K562 (cell line): ENCODE data around the gene RUFY2. TPM values are rescaled to one million over a fixed set of nuclear protein-coding genes. Genes with fewer than 3 reads are reported as not detected.
A peak's percentile ranks its signal among the peaks of the same experiment; 100 is the strongest.

Experiments
- ATAC-seq: fragments of 200-7000 bp; cut with Tn5 transposase; 3 replicates; pipeline ENCODE4 v1.9.1; 2020; ENCODE audit warnings: moderate library complexity
- BruUV-seq: library from RNA; stranded (reverse); fragments of 400-500 nt; replicated peaks from 2 replicates; lab custom pipeline; 2021; lab: Mats Ljungman, UMichigan
- CTCF ChIA-PET: fragments of 300-600 bp; formaldehyde crosslinking; extraction: SDS; loops from one replicate; lab custom pipeline; 2021; ENCODE audit warnings: low intra/inter-chr PET ratio; lab: Yijun Ruan, JAX
- POLR2A ChIA-PET: fragments of 300-600, 350-650 bp; sonication (Branson Sonifier 250); formaldehyde crosslinking; extraction: SDS; loops from one replicate; lab custom pipeline; 2021; ENCODE audit warnings: antibody characterized with exemption, inconsistent platforms; lab: Yijun Ruan, JAX
- DNase-seq, 4 experiments: peaks; one replicate each; pipeline versions ENCODE4 v3.0.0 to v3.0.0-alpha.2; 2011 to 2018; ENCODE audit warnings: low spot score in 3 of 4, mixed read lengths in 3 of 4; ENCODE audit errors: extremely low read depth in 1 of 4
- FAIRE-seq: peaks from 2 replicates; lab custom pipeline; 2011; peaks lifted over from hg19 to GRCh38; lab: Jason Lieb, UNC
- H2AFZ ChIP-seq: 2 replicates; pipeline ENCODE4 v1.6.0; 2011; ENCODE audit warnings: low read depth, low read length, control low read depth, inconsistent platforms
- H3K27ac ChIP-seq: fragments of 200-600 bp; 3 replicates; pipeline ENCODE4 v1.8.0; 2011; ENCODE audit warnings: low read depth, mild to moderate bottlenecking, control low read depth, inconsistent platforms, low read length, moderate library complexity, mixed read lengths; ENCODE audit errors: extremely low read depth
- H3K27me3 ChIP-seq, 2 experiments: fragments of 300-600 bp in 1 of 2; 2 replicates in 1 of 2; 3 replicates in 1 of 2; pipeline versions ENCODE4 v1.6.0 to v1.8.0; 2011; ENCODE audit warnings: inconsistent platforms in 2 of 2, low read length in 2 of 2, mild to moderate bottlenecking in 1 of 2, mixed read lengths in 1 of 2, moderate library complexity in 1 of 2; ENCODE audit not compliant: control insufficient read depth in 2 of 2, insufficient read depth in 2 of 2
- H3K36me3 ChIP-seq: fragments of 300-600 bp; 3 replicates; pipeline ENCODE4 v1.8.0; 2011; ENCODE audit warnings: mild to moderate bottlenecking, low read length, inconsistent platforms; ENCODE audit not compliant: control insufficient read depth, insufficient read depth
- H3K4me1 ChIP-seq, 2 experiments: fragments of 200-600 bp in 1 of 2; replicated peaks in 1 of 2; 2 replicates in 1 of 2; 3 replicates in 1 of 2; pipeline versions ENCODE4 v1.5.1 to v1.8.0; 2011; ENCODE audit warnings: inconsistent platforms in 2 of 2, low read length in 2 of 2, mild to moderate bottlenecking in 1 of 2, mixed read lengths in 1 of 2, moderate library complexity in 1 of 2; ENCODE audit not compliant: control insufficient read depth in 2 of 2, insufficient read depth in 2 of 2
- H3K4me2 ChIP-seq: 2 replicates; pipeline ENCODE4 v1.6.1; 2011; ENCODE audit warnings: low read length, control low read depth, inconsistent platforms, mixed read lengths; ENCODE audit not compliant: insufficient read depth
- H3K4me3 ChIP-seq: fragments of 200-600 bp; sonication (generic), shearing (Covaris generic); 2 replicates; pipeline ENCODE4 v1.5.1; 2016; ENCODE audit warnings: control low read depth, inconsistent platforms
- H3K79me2 ChIP-seq: fragments of 200-600 bp; 3 replicates; pipeline ENCODE4 v1.8.0; 2011; ENCODE audit warnings: low read length, inconsistent platforms; ENCODE audit not compliant: control insufficient read depth, insufficient read depth
- H3K9ac ChIP-seq, 2 experiments: 2 replicates each; pipeline versions ENCODE4 v1.6.0 to v1.6.1; 2011; ENCODE audit warnings: low read depth in 2 of 2, low read length in 2 of 2, control low read depth in 1 of 2, inconsistent platforms in 1 of 2, mild to moderate bottlenecking in 1 of 2, mixed read lengths in 1 of 2; ENCODE audit not compliant: insufficient read depth in 1 of 2
- H3K9me1 ChIP-seq: one replicate; pipeline ENCODE4 v1.6.0; 2011; ENCODE audit warnings: inconsistent platforms, mild to moderate bottlenecking, low read length, moderate library complexity; ENCODE audit not compliant: control insufficient read depth, insufficient read depth
- H3K9me3 ChIP-seq: replicated peaks from 2 replicates; pipeline ENCODE4 v1.5.1; 2011; ENCODE audit warnings: low read depth, low read length, inconsistent platforms; ENCODE audit not compliant: control insufficient read depth, insufficient read depth
- H4K20me1 ChIP-seq: replicated peaks from 2 replicates; pipeline ENCODE4 v1.6.1; 2011; ENCODE audit warnings: low read length, inconsistent platforms, mixed read lengths; ENCODE audit not compliant: control insufficient read depth, insufficient read depth
- MCM5 ChIP-seq: fragments of 450-650 bp; IDR thresholded peaks from 2 replicates; pipeline ENCODE4 v1.6.1; 2016; ENCODE audit warnings: low read depth
- POLR2AphosphoS2 ChIP-seq: IDR thresholded peaks from 2 replicates; pipeline ENCODE4 v1.6.1; 2012; ENCODE audit warnings: low read length, improper control_type of control experiment
- POLR2AphosphoS5 ChIP-seq: IDR thresholded peaks from 2 replicates; pipeline ENCODE4 v1.6.1; 2011; ENCODE audit warnings: mild to moderate bottlenecking, low read depth, low read length, moderate library complexity; ENCODE audit not compliant: control insufficient read depth, insufficient read depth
- POLR2G ChIP-seq: fragments of 200-400 bp; formaldehyde crosslinking; IDR thresholded peaks from 2 replicates; pipeline ENCODE4 v1.6.1; 2017; ENCODE audit warnings: low read depth, mild to moderate bottlenecking, antibody characterized with exemption, low read length, moderate library complexity
- RBM14 ChIP-seq: fragments of 200-400 bp; formaldehyde crosslinking; IDR thresholded peaks from 2 replicates; pipeline ENCODE4 v1.6.1; 2018; ENCODE audit warnings: low read depth, mild to moderate bottlenecking, low read length, moderate library complexity, borderline replicate concordance; ENCODE audit not compliant: insufficient read depth
- SMARCA4 ChIP-seq: fragments of 450-650 bp; IDR thresholded peaks from 2 replicates; pipeline ENCODE4 v1.6.1; 2016
- ZNF184 ChIP-seq: sonication (generic); formaldehyde crosslinking; IDR thresholded peaks from 2 replicates; pipeline ENCODE4 v1.5.0; 2020; ENCODE audit warnings: missing genetic modification reagents
- ZNF75A ChIP-seq: fragments of 450-650 bp; formaldehyde crosslinking; IDR thresholded peaks from 2 replicates; pipeline ENCODE4 v1.4.0; 2020; ENCODE audit warnings: mild to moderate bottlenecking
- WGBS: fragments of 100-300 bp; shearing (Covaris generic); methylation state at CpG from one replicate; pipeline ENCODE4 v1.1.6; 2016; ENCODE audit warnings: low coverage, mixed read lengths; ENCODE audit not compliant: insufficient coverage; ENCODE audit errors: missing lambda C conversion rate; 5-methylcytosine and 5-hydroxymethylcytosine counted together
- in situ Hi-C: fragments of 300-500 bp; cut with MboI; formaldehyde crosslinking; loops from 4 replicates; pipeline ENCODE4 v1.15.0; 2018; ENCODE audit warnings: inconsistent platforms, mixed read lengths
- intact Hi-C: fragments of 100-400 bp; cut with micrococcal nuclease; formaldehyde crosslinking; loops from 2 replicates; pipeline ENCODE4 v1.14.2; 2022
- polyA plus RNA-seq, 8 experiments: library from polyadenylated mRNA; depleted of rRNA in 4 of 8; stranded (reverse) in 5 of 8; unstranded in 3 of 8; fragments of >200 nt; fragmentation: Nextera tagmentation in 2 of 8; fragmentation: Illumina TruSeq in 1 of 8; extraction: Ambion mirVana in 2 of 8; extraction: Trizol in 1 of 8; gene quantifications; 2 replicates each; pipeline versions ENCODE4 v1.2.1 to v1.2.3, GENCODE V29; 2011 to 2014; ENCODE audit warnings: inconsistent platforms in 1 of 8, missing spikeins in 1 of 8
- total RNA-seq, 7 experiments: library from RNA; depleted of rRNA in 6 of 7; stranded (reverse); fragments of >200 nt in 6 of 7; fragmentation: Illumina TruSeq in 2 of 7; extraction: Trizol in 2 of 7; gene quantifications; 2 replicates each; pipeline versions ENCODE4 v1.2.1 to v1.2.3, GENCODE V29; 2011 to 2021; ENCODE audit warnings: low replicate concordance in 1 of 7

RUFY2 gene
- total and polyA plus RNA-seq, 9 of the 15 experiments (the other 6 are each of a cell fraction or from before 2014, with no cell fraction given), result 3.7 to 20.1 (median 12.6) TPM

DNA sequence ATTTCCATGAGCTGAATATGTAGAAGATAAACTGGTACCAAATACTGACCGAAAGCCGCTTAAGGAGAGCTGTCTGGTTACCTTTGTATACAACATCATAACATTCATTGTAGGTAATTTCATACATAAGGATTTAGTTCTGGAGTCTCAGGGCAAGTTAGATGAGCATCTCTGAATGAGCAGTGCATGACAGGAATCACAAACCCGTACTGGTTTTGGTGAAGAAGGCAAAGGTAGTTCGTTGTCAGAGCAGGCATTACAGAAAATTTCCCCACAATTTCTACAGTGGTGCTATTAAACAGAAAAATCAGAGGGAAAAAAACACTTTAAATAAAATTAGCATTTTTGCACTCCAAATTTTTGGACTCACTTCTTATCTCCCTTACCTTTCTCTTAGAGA, 61.5 kb downstream of the RUFY2 start:
- in situ Hi-C loops, result no loop called here
- no peaks in the 10 kb centered on the region for H3K9me3 ChIP-seq
- no peak overlapping the region for H3K4me2 ChIP-seq
- CTCF ChIA-PET, result no interaction called here
- intact Hi-C loops, result loop anchor here (5.0 kb wide), 1 partner anchor 552 kb away; no protein-coding TSS in a partner anchor
- H3K9ac ChIP-seq, result no peak overlapping the region
- H3K27ac ChIP-seq, result no peak overlapping the region
- peaks cover 14% of the 10 kb centered on the region; the same call in 2 of the 3 replicates for H3K79me2 ChIP-seq
- H2AFZ ChIP-seq, result no peak overlapping the region
- no peaks in the 10 kb centered on the region for H4K20me1 ChIP-seq
- no peaks in the 10 kb centered on the region for H3K27me3 ChIP-seq
- peaks cover 61% of the 10 kb centered on the region for H3K36me3 ChIP-seq
- no peak overlapping the region for H3K4me3 ChIP-seq
- H3K4me1 ChIP-seq, result no peaks in the 10 kb centered on the region
- no peak for DNase-seq
- TF ChIP-seq ZNF184, result no peak
- TF ChIP-seq RBM14, result no peak
- no peak for TF ChIP-seq ZNF75A (CRISPR knock-in tag)
- no peak for TF ChIP-seq MCM5
- TF ChIP-seq POLR2AphosphoS5, result peak; percentile 31; the same call in 1 of the 2 replicates
- no peak for TF ChIP-seq SMARCA4
- peak; percentile 42; the same call in 1 of the 2 replicates for TF ChIP-seq POLR2AphosphoS2
- TF ChIP-seq POLR2G, result 0 out of 2 replicates have a peak, but pooled peaks have one; percentile 22
- BruUV-seq, result no TSS peak
- POLR2A ChIA-PET, result interaction anchor here (0.9 to 7.9 kb wide), 3 partner anchors 9 to 1086 kb away, joined by 3 to 104 read pairs (median 3); partner anchors contain the start of genes HNRNPH3 and PBLD
- no peaks in the 10 kb centered on the region for H3K9me1 ChIP-seq
- 89% methylated on average over 4 of the region's 4 CpGs for WGBS
- ATAC-seq, result no peak; the same call in 2 of the 3 replicates
- no peak for FAIRE-seq
